Dermis microvascular lymphatic vessel endothelial cell (primary cell): ENCODE results near the gene MYRIP. TPM values are rescaled to one million over a fixed set of nuclear protein-coding genes. Genes with fewer than 3 reads are reported as not detected.

Source experiments
- DNase-seq, 2 donors: peaks; one replicate each; pipeline versions ENCODE4 v3.0.0 to v3.0.0-alpha.2; 2010; ENCODE audit warnings: low read depth in 2 of 2
- total RNA-seq: library from RNA; depleted of rRNA; stranded (reverse); fragments of >200 nt; gene quantifications from 2 replicates; pipeline ENCODE4 v1.2.1, GENCODE V29; 2014

The MYRIP gene
- total RNA-seq, 1 donor from 2014 or later = 5.0 TPM

DNA sequence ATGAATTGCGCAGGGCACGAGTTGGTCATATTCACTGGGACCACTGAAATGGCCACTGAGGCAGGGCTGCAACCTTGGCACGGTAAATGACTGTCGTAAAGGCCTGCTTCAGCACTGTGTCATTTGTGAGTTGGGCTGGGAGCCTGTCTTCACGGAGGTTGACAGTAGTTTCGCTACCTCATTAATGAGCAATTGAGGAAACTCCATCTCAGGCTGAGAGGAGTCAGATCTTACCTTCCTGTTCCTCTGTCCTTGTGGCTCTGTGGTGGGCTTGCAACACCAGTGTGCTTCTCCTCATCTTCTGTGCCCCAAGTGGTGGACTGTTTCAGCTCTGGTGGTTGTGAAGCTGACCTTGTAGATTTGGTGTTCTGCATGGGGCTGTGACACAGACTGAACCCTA lies 420.0 kb downstream of the MYRIP start:
- DNase-seq = no peak

DNA sequence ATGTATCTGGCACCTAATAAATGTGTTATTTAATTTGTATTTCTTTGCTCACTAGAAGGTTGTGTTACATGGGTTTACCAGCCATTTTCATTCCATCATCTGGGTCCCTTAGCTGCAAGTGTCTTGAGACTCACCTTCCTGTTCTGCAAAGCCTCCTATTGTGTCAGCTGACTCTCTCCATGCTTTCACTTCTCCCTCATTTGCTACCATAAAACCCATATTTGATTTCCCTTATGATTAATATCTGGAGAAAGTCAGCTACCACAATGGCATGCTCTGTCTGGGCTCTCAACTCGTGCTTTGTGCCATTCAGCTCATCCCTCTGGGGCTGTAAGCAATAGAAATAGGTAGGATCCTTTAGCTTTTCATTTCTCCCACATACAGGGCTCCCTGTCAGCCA lies 420.6 kb downstream of the MYRIP start:
- DNase-seq = no peak

- DNase-seq = no peak
These were observed 421.0 kb downstream of the MYRIP start for GRCh38 chr3:40230382-40230781.

DNA sequence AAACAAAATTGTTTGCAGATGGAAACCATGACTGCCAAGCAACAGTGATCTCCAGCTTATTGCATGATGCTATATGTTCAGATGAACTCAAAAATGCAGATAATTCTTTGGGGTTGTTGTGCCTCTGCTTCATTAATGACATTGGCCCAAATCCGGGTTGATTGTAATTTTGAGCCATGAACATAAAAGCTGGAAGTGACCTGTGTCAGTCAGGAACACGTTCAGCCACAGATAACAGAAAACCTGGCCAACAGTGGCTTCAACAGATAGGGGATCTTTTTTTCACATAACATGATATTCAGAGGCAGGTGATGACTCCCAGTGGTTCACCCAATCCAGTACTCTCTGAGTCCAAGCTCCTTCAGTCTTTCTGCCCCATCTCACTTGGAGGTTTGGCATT lies 423.2 kb downstream of the MYRIP start:
- DNase-seq = peak; percentile 73 to 86

- DNase-seq = no peak
These were observed 427.8 kb downstream of the MYRIP start for GRCh38 chr3:40237159-40237558.

DNA sequence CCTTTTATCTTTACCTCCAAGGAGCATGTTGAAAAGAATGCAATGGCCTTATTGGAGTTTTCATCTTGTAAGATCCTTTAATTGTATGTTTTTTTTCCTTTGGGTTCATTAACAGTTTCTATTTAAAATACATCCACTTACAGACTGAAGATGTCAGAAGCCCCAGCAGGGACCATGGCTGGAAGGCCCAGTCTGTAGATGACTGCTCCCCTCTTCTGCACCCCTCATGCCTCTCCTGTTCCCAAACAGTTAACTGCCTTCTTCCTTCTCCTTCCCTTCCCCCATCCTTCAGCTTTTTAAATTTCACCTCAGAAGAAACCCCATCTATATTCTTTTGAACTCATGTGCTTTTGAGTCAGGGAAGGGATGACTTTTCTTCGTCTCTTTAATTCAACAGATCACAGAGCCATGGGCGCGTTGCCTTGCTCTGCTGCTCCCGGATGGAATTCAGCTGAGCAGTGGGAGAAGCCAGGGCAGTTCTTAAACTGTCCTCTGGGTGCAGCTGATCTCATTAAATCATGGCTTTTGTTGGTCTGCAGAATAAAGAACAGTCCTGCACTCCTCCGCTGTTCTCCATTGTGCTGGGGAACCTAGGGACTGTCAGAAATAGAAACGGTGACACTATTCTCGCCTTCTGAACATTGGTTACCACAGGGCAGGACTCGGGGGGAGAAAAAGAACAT lies 428.6 kb downstream of the MYRIP start:
- no peak for DNase-seq

DNA sequence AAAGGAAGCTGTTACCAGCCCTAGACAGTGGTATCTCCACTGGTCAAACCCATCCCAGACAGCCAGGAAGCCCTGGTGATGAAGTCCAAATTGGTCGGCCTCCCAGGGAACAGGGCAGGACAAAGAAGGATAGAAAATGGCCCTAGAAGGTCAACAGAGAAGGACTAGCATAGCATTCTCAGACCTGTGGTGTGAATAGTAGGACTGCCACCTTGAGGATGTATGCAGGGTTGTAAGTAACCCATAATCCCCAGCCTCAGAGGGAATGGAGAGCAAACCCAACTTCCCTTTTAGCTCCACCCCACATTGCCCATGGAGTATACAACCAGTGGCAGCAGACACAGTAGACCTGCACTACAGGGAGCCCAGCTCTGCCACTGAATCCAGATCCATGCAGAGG lies 431.5 kb downstream of the MYRIP start:
- DNase-seq = no peak

DNA sequence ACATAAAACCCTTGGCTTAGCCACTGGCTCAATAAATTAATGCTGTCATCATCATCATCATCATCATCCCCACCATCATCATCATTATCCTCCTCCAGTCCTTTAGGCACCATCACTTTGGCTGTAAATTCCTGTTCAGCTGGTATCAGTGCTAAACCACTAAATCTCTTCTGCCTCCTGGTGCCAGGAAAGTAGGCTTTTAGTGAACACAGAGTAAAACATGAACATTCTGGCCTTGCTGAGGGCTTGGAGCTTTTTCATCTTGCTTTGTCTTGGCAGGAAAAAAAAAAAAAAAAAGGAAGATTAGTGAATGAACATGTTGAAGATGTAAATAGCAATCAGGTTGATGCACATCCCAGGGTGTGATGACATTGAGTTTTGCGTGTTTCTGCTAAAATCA lies 432.8 kb downstream of the MYRIP start:
- DNase-seq = no peak

DNA sequence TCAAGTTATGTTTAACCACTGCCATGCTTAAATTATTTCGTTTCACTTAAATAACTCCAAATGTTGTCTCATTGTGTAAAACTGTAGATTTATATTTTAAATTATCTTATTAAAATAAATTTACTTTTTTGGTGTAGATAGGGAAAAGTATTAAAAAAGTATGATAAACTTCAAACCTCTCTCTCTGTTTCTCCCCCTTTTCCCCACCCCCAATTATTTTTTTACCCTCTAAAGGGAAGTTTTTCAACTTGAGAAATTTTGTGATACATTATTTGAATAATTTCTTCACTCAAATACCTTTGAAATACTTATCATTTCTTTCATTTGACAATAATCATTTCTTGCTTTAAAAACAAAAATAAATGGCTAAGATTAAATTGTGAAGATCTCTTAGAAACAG lies 433.2 kb downstream of the MYRIP start:
- DNase-seq = no peak

- no peak for DNase-seq
These were observed 433.6 kb downstream of the MYRIP start for GRCh38 chr3:40243056-40243455.

- no peak for DNase-seq
These were observed 438.5 kb downstream of the MYRIP start for GRCh38 chr3:40247714-40248454.

DNA sequence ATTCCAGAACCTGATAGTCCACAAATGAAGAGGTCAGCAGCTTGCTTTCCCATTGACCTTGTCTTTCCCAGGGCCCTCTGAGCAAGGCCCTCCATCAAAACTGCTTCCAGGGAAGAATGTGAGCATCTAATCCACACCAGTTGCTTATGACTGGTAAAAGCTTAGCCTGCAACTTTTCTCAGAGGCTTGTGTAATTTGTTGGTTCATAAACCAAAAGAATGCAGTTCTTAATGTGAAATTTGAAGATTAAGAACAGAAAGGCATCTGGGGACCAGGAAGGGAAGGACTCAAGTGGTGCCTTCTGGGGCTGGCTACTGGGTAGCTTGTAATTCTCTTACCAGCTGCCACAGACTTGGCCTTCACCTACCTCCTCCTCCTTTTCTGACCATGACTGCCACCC lies 439.2 kb downstream of the MYRIP start:
- DNase-seq = no peak

DNA sequence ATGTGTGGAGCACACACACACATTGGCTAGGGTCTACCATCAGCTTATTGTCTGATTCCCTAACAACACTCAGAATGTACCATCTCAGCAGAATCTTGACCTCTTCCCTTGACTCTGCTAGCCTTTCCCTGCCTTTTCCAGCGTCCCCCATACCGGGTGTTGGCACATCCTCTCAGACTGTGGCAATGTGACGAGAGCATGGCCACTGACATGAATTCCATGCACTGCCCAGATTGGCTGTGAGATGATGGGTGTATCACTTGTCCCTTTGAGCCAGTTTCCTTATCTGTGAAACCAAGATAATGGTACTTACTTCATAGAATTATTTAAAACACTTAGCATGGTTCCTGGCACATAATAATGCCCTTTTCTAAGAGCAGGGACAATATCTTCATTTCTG lies 439.8 kb downstream of the MYRIP start:
- no peak for DNase-seq

DNA sequence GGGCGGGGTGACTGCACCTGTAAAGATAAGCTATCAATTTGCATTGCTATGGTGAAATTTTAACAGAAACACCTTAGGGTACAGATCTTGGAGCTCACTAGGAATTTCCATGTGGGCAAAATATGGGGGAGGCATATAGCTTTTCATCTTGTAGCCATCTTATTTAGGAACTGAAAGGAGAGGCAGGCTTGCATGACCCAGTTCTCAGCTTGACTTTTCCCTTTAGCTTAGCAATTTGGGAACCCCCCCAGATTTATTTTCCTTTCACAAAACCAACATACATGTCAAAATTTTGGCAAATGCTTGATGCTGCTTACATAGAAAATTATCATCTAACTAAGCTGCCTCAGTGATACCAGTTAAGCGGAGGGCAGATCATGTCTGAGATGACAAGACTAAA lies 445.1 kb downstream of the MYRIP start:
- no peak for DNase-seq

- DNase-seq = no peak
These were observed 445.5 kb downstream of the MYRIP start for GRCh38 chr3:40254891-40255290.

DNA sequence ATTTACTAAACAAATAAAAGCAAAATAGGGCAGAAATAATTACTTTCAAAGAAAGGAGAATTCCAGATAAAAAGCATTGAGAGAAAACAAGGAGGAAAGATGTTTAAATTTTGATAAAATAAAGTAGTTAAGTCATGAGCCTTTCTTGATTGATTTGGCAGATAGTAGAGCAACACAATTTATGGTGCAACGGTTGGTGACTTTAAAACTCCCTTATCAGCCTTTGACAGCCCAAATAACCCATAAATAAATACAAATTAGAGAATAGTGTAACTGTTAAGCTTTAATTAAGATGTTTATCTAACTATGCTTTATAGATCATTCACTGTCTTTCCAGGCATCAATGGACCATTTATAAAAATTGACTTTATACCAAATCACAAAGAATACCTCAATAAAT lies 446.1 kb downstream of the MYRIP start:
- DNase-seq = no peak

DNA sequence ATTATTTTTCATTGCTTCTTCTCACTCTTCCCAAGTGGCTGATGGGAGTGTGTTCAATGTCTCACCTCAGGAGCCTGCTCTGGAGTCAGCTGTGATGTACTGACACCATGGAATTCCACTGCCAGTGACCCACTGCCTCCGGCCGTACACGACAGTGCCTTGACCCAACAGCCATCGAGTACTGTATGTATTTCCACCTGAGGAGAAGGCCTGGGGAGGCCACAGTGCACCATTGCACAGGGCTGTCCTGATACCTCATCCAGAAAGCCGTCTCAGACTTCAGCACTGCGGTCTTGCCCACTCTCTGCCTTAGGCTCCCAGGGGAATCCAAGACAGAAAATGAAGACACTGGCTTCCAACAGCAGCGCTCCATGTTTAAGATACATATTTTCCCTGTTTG lies 448.7 kb downstream of the MYRIP start:
- no peak for DNase-seq

DNA sequence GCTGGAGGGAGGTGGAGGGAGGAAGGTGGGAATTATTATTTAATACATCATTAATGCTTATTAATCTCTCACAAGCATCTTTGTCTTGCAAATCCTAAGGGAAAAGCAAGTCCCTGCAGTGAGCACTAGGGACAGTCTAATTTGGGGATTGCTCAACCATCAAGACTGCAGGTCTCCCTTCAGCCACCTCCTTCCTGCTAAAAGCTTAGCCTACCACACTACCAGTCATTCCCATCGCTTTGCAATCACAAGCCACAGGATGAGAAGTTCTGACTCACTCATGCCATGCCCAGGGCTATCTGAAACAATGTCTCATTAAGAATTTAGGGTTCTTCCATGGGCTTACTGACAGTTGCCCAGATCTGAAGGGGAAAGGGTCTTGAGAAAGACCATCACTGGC lies 449.1 kb downstream of the MYRIP start:
- DNase-seq = no peak

GRCh38 chr3:40262331-40262730 lies 452.9 kb downstream of the MYRIP start:
- no peak for DNase-seq

- DNase-seq = no peak
These were observed 455.0 kb downstream of the MYRIP start for GRCh38 chr3:40264451-40264850.

GRCh38 chr3:40265181-40265580 lies 455.8 kb downstream of the MYRIP start:
- DNase-seq = no peak

DNA sequence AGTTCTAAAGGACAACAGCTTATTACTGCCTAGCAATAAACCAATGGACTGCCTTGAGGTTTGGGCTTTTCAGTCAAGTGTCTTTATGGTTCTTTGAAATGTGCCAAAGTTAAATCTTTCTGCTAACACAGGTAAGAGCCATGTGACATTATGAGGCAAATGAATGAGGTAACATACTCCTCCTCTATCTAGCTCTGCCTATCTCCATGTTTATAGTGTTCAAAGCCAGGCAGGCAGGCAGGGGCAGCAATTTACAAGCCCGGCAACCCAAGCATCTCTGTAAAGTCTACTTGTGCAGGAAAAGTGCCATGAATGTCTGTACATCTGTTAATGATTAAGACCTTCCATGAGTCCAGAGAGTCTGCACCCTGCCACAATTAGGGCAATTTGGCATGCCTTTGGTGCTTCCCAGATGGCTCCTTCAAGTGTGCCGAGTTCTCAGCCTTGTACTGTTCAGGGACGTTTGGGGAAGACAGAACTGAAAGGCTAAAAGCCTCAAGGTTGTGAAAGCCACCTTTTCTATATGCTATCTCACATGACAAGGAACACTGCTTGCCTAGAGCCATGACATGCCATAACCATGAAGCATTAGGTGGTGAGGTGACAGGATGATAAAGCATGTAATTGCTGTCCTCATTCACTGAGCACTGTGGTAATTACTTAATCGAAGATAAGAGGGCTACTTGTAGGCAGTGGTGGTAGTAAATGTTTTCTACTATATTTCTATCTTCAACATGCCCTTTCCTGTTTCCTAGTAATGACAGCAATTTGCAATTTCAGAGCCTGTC lies 458.7 kb downstream of the MYRIP start:
- no peak for DNase-seq
